ENCODE data around the gene PARD3B. TPM values are rescaled to one million over a fixed set of nuclear protein-coding genes. Genes with fewer than 3 reads are reported as not detected.
A peak's percentile ranks its signal among the peaks of the same experiment; 100 is the strongest.

PARD3B gene
- total RNA-seq, 1 experiment from 2014 or later: 3.9 TPM

DNA sequence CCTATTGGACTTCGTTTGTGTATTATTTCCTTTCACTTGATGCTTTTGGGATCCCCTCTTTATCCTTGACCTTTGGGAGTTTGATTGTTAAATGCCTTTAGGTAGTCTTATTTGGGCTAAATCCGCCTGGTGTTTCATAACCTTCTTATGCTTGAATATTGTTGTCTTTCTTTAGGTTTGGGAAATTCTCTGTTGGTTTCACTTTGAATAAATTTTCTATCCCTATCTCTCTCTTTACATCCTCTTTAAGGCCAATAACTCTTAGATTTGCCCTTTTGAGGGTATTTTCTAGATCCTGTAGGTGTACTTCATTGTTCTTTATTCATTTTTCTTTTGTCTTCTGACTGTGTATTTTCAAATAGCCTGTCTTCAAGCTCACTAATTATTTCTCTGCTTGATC is 354.7 kb downstream of the PARD3B start:
- BruUV-seq (replicated peaks): no TSS peak
- ChIA-PET CTCF (no interaction called here), POLR2A (ENCODE audit: unreplicated experiment) (no interaction called here)
- H3K36me3 ChIP-seq (ENCODE audit: low read depth, low read length): no peaks in the 10 kb centered on the region
- H3K79me2 ChIP-seq (ENCODE audit: low read length): no peaks in the 10 kb centered on the region
- TF ChIP-seq EZH2 (IDR thresholded peaks at IDR 0.05; ENCODE audit: low read length, unreplicated experiment) (no peak), EZH2phosphoT487 (IDR thresholded peaks at IDR 0.05; ENCODE audit: borderline replicate concordance, low read length) (no peak)
- TF ChIP-seq, protein P1, sequence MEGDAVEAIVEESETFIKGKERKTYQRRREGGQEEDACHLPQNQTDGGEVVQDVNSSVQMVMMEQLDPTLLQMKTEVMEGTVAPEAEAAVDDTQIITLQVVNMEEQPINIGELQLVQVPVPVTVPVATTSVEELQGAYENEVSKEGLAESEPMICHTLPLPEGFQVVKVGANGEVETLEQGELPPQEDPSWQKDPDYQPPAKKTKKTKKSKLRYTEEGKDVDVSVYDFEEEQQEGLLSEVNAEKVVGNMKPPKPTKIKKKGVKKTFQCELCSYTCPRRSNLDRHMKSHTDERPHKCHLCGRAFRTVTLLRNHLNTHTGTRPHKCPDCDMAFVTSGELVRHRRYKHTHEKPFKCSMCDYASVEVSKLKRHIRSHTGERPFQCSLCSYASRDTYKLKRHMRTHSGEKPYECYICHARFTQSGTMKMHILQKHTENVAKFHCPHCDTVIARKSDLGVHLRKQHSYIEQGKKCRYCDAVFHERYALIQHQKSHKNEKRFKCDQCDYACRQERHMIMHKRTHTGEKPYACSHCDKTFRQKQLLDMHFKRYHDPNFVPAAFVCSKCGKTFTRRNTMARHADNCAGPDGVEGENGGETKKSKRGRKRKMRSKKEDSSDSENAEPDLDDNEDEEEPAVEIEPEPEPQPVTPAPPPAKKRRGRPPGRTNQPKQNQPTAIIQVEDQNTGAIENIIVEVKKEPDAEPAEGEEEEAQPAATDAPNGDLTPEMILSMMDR (conservative IDR thresholded peaks at IDR 0.05; ENCODE audit: low read depth, low read length): no peak
- H3K9ac ChIP-seq (ENCODE audit: low read length): no peak overlapping the region
- no peak for ATAC-seq
- H3K4me1 ChIP-seq (ENCODE audit: insufficient read depth, low read length): no peaks in the 10 kb centered on the region
- no peaks in the 10 kb centered on the region for H3F3A ChIP-seq (ENCODE audit: low read length, unreplicated experiment)
- no peak overlapping the region for H3K4me2 ChIP-seq (ENCODE audit: low read length)
- intact Hi-C loops (cut with micrococcal nuclease): no loop called here
- H4K20me1 ChIP-seq (ENCODE audit: low read length): no peaks in the 10 kb centered on the region
- no peak for DNase-seq
- H3K4me3 ChIP-seq (ENCODE audit: low read length): no peak overlapping the region
- no peaks in the 10 kb centered on the region for H3K9me3 ChIP-seq (ENCODE audit: low read length)
- H3K27me3 ChIP-seq (ENCODE audit: low read length): no peaks in the 10 kb centered on the region
- no peaks in the 10 kb centered on the region for H3K9me2 ChIP-seq (replicated peaks; ENCODE audit: low read length)
- no peak overlapping the region for H3K27ac ChIP-seq (ENCODE audit: low read length)
- H2AFZ ChIP-seq (ENCODE audit: low read length): no peak overlapping the region

DNA sequence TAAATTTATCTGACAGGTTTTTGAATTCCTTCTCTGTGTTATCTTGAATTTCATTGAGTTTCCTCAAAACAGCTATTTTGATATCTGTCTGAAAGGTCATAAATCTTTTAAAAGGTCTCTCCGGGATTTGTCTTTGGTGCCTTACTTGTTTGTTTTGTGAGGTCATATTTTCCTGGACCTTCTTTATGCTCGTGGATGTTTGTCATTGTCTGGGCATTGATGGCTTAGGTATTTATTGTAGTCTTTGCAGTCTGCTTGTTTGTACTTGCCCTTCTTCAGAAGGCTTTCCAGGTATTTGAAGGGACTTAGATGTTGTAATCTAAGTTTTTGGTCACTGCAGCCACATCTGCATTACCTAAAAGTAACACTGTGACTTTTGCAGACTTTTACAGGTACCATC is 355.2 kb downstream of the PARD3B start:
- TF ChIP-seq EZH2 (IDR thresholded peaks at IDR 0.05; ENCODE audit: low read length, unreplicated experiment) (no peak), EZH2phosphoT487 (IDR thresholded peaks at IDR 0.05; ENCODE audit: borderline replicate concordance, low read length) (no peak)
- TF ChIP-seq, protein P1 (conservative IDR thresholded peaks at IDR 0.05; ENCODE audit: low read depth, low read length): no peak
- H3K79me2 ChIP-seq (ENCODE audit: low read length): no peaks in the 10 kb centered on the region
- H3K9me3 ChIP-seq (ENCODE audit: low read length): no peaks in the 10 kb centered on the region
- no peak overlapping the region for H3K27ac ChIP-seq (ENCODE audit: low read length)
- no peaks in the 10 kb centered on the region for H3F3A ChIP-seq (ENCODE audit: low read length, unreplicated experiment)
- no peaks in the 10 kb centered on the region for H4K20me1 ChIP-seq (ENCODE audit: low read length)
- intact Hi-C loops (cut with micrococcal nuclease): no loop called here
- no peaks in the 10 kb centered on the region for H3K4me1 ChIP-seq (ENCODE audit: insufficient read depth, low read length)
- POLR2A ChIA-PET (ENCODE audit: unreplicated experiment): no interaction called here
- H3K27me3 ChIP-seq (ENCODE audit: low read length): no peaks in the 10 kb centered on the region
- ATAC-seq: no peak; the same call in 1 of the 2 replicates
- H3K9ac ChIP-seq (ENCODE audit: low read length): no peak overlapping the region
- DNase-seq: no peak
- BruUV-seq (replicated peaks): no TSS peak
- H3K36me3 ChIP-seq (ENCODE audit: low read depth, low read length): no peaks in the 10 kb centered on the region
- CTCF ChIA-PET: no interaction called here
- no peaks in the 10 kb centered on the region for H3K9me2 ChIP-seq (replicated peaks; ENCODE audit: low read length)
- no peak overlapping the region for H3K4me3 ChIP-seq (ENCODE audit: low read length)
- H3K4me2 ChIP-seq (ENCODE audit: low read length): no peak overlapping the region
- no peak overlapping the region for H2AFZ ChIP-seq (ENCODE audit: low read length)

DNA sequence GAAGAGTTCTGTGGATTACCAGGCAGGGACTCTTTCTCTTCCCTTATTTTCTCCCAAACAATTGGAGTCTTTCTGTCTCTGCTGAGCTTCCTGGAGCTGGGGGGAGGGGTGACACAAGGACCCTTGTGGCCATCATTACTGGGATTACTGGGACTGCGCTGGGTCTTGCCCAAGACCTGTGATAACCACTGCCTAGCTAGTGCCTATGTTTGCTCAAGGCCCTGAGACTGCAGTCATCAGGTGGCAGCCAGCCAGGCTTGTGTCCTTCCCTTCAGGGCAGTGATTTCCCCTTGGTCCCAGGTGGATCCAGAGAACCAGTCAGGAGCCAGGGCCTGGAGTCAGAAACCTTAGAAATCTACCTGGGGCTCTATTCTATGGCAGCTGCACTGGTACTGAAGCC is 355.6 kb downstream of the PARD3B start:
- no peaks in the 10 kb centered on the region for H3K9me2 ChIP-seq (replicated peaks; ENCODE audit: low read length)
- no peaks in the 10 kb centered on the region for H3K27me3 ChIP-seq (ENCODE audit: low read length)
- H3K9me3 ChIP-seq (ENCODE audit: low read length): no peaks in the 10 kb centered on the region
- CTCF ChIA-PET: no interaction called here
- no peak overlapping the region for H3K4me2 ChIP-seq (ENCODE audit: low read length)
- no peaks in the 10 kb centered on the region for H3F3A ChIP-seq (ENCODE audit: low read length, unreplicated experiment)
- TF ChIP-seq, protein P1 (conservative IDR thresholded peaks at IDR 0.05; ENCODE audit: low read depth, low read length): no peak
- no peak for TF ChIP-seq EZH2phosphoT487 (IDR thresholded peaks at IDR 0.05; ENCODE audit: borderline replicate concordance, low read length)
- TF ChIP-seq EZH2 (IDR thresholded peaks at IDR 0.05; ENCODE audit: low read length, unreplicated experiment): no peak
- no TSS peak for BruUV-seq (replicated peaks)
- DNase-seq: peak; percentile 63
- H3K9ac ChIP-seq (ENCODE audit: low read length): no peak overlapping the region
- H2AFZ ChIP-seq (ENCODE audit: low read length): no peak overlapping the region
- ATAC-seq: no peak; the same call in 1 of the 2 replicates
- no peak overlapping the region for H3K4me3 ChIP-seq (ENCODE audit: low read length)
- H3K79me2 ChIP-seq (ENCODE audit: low read length): no peaks in the 10 kb centered on the region
- intact Hi-C loops (cut with micrococcal nuclease): no loop called here
- no peak overlapping the region for H3K27ac ChIP-seq (ENCODE audit: low read length)
- H4K20me1 ChIP-seq (ENCODE audit: low read length): no peaks in the 10 kb centered on the region
- no peaks in the 10 kb centered on the region for H3K36me3 ChIP-seq (ENCODE audit: low read depth, low read length)
- no peaks in the 10 kb centered on the region for H3K4me1 ChIP-seq (ENCODE audit: insufficient read depth, low read length)
- POLR2A ChIA-PET (ENCODE audit: unreplicated experiment): no interaction called here

All from PC-3 (cell line).